ENCODE results near the gene DYNC2I2. TPM values are rescaled to one million over a fixed set of nuclear protein-coding genes. Genes with fewer than 3 reads are reported as not detected.
"Not testable (repeated sequence)": the region's sequence is repeated elsewhere in the genome, so short reads cannot be mapped to it uniquely, and the experiment has no call there.

The DYNC2I2 gene
- total RNA-seq, 1 donor from 2014 or later = 31.8 TPM

DNA sequence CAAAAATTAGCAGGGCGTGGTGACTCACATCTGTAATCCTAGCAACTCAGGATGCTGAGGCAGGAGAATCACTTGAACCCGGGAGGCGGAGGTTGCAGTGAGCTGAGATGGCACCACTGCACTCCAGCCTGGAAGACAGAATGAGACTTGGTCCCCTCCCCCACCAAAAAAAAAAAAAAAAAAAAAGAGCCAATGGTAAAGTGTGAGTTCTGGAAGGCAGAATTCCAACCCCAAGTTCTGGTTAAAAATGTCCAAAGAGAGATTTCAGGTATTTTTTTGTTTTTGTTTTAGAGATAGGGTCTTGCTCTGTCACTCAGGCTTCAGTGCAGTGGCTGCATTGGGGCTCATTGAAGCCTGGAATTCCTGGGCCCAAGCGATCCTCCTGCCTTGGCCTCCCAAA, 30.8 kb upstream of the DYNC2I2 start:
- Histone ChIP-seq H3K4me3 (ENCODE audit: low read length in 3 of 3) (no peak overlapping the region), H3K27me3 (ENCODE audit: control insufficient read depth in 3 of 3, insufficient read depth in 3 of 3, low read length in 3 of 3) (peaks cover 0 to 12% (median 5%) of the 10 kb centered on the region in 3 donors), H3K27ac (ENCODE audit: low read depth, low read length) (no peak overlapping the region), H3K9me3 (ENCODE audit: control insufficient read depth in 3 of 3, low read length in 3 of 3) (no peaks in the 10 kb centered on the region), H3K36me3 (ENCODE audit: control insufficient read depth in 3 of 3, insufficient read depth in 3 of 3, low read length in 3 of 3) (peaks cover 0 to 10% (median 9%) of the 10 kb centered on the region in 3 donors), H3K9ac (ENCODE audit: low read depth in 1 of 3, low read length in 3 of 3) (no peak overlapping the region), H3K4me1 (ENCODE audit: control insufficient read depth in 3 of 3, insufficient read depth in 3 of 3, low read length in 3 of 3) (peaks cover 16 to 25% (median 22%) of the 10 kb centered on the region in 3 donors)

DNA sequence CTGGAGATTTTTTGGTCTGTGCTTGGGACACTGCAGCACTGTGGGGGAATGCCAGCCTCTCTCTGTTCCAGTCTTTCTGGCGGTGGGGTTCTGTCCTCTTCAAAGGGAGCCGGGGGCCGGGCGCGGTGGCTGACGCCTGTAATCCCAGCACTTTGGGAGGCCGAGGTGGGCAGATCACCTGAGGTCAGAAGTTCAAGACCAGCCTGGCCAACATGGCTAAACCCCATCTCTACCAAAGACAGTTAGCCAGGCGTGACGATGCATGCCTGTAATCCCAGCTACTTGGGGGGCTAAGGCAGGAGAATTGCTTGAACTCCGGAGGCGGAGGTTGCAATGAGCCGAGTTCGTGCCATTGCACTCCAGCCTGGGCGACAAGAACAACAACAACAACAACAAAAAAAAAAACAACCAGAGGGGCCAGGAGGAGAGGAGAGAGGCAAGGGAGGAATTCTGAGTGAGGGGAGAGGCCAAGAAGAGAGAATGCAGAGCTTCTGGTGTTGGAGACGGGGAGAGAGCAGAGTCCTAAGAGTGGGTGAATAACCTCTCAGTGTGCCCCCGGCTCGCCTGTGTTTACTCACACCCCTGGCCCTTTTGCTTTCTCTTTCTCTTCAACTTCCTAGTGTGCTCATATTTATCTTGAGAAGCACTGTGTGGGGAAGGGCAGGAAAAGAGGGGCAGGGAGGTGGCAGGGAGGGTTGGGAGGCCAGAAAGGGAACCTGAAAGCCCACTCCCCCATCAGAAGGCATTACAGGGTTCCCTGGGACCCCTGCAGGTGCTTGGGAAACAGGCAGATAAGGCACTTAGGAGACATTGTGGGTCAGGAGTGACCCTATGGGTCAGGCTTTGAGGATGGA, 29.2 kb upstream of the DYNC2I2 start:
- Histone ChIP-seq H3K4me3 (ENCODE audit: low read length in 3 of 3) (no peak overlapping the region), H3K27me3 (ENCODE audit: control insufficient read depth in 3 of 3, insufficient read depth in 3 of 3, low read length in 3 of 3) (peaks cover 0 to 12% (median 5%) of the 10 kb centered on the region in 3 donors), H3K27ac (ENCODE audit: low read depth, low read length) (no peak overlapping the region), H3K36me3 (ENCODE audit: control insufficient read depth in 3 of 3, insufficient read depth in 3 of 3, low read length in 3 of 3) (no peaks in the 10 kb centered on the region), H3K9me3 (ENCODE audit: control insufficient read depth in 3 of 3, low read length in 3 of 3) (no peaks in the 10 kb centered on the region), H3K9ac (ENCODE audit: low read depth in 1 of 3, low read length in 3 of 3) (peak overlapping the region in 1 of 3 donors; percentile 38), H3K4me1 (ENCODE audit: control insufficient read depth in 3 of 3, insufficient read depth in 3 of 3, low read length in 3 of 3) (peaks cover 16 to 23% (median 18%) of the 10 kb centered on the region in 3 donors)

DNA sequence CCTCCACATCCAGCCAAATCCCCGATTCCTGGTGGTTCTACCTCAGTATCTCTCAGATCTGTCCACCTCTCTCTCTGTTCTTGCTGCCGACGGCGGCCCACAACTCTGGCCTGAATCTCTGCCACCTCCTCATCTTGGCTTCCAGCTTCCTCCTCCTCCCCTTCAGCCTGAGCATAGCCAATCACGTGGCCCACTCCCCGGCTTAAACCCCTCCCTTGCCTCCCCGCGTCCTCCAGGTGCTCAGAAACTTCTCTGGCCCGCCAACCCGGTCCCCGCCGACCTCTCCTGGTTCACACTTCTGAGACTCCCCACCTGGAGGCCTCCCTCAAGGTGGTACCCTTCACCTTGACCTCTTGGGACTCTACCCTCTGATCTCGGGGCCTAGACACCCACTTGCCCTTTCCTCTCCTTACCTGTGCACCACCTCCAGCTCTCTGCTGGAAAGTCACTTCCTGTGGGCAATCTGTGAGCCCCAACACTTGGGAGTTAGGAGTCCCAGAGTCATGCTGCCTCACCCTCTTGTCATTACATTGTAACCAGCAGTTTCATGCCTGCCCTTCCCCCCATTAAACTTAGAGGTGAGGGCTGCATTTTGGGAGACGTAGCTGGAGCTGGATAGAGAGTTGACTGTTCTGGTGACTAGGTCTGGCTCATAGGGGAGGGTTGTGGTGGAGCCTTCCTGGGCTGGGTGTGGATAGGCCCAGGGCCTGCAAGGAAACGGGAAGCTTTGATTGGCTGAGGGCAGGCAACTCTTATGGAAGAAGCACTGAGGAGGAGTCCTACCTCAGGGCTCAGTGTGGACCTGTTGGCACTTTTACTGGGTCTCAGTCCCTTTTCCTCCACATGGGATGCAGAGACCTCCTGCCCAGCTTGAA, 27.9 kb upstream of the DYNC2I2 start:
- no peaks in the 10 kb centered on the region for H3K36me3 ChIP-seq (ENCODE audit: control insufficient read depth in 3 of 3, insufficient read depth in 3 of 3, low read length in 3 of 3)
- peaks cover 8 to 15% (median 10%) of the 10 kb centered on the region in 3 donors for H3K4me1 ChIP-seq (ENCODE audit: control insufficient read depth in 3 of 3, insufficient read depth in 3 of 3, low read length in 3 of 3)
- H3K4me3 ChIP-seq (ENCODE audit: low read length in 3 of 3) = peak overlapping the region; percentile 61 to 75 (median 63)
- H3K9me3 ChIP-seq (ENCODE audit: control insufficient read depth in 3 of 3, low read length in 3 of 3) = no peaks in the 10 kb centered on the region
- peak overlapping the region; percentile 37 for H3K27ac ChIP-seq (ENCODE audit: low read depth, low read length)
- H3K27me3 ChIP-seq (ENCODE audit: control insufficient read depth in 3 of 3, insufficient read depth in 3 of 3, low read length in 3 of 3) = peaks cover 0 to 12% (median 5%) of the 10 kb centered on the region in 3 donors
- H3K9ac ChIP-seq (ENCODE audit: low read depth in 1 of 3, low read length in 3 of 3) = peak overlapping the region; percentile 29 to 70 (median 68)

DNA sequence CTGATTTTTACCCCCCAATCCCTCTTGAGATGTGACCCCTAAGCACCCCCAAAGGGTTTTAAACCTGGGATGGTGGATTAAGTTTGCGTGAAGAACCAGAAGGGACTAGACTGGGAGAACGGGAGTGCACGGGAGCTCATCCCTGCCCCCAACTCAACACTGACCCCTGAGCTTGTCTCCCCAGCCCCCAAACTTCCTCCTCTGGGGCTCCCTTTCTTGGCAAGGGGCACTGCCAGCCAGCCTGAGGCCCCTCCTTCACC, 27.3 kb upstream of the DYNC2I2 start:
- Histone ChIP-seq H3K9ac (ENCODE audit: low read depth in 1 of 3, low read length in 3 of 3) (peak overlapping the region; percentile 29 to 70 (median 68)), H3K36me3 (ENCODE audit: control insufficient read depth in 3 of 3, insufficient read depth in 3 of 3, low read length in 3 of 3) (no peaks in the 10 kb centered on the region), H3K9me3 (ENCODE audit: control insufficient read depth in 3 of 3, low read length in 3 of 3) (no peaks in the 10 kb centered on the region), H3K27me3 (ENCODE audit: control insufficient read depth in 3 of 3, insufficient read depth in 3 of 3, low read length in 3 of 3) (peaks cover 0 to 12% (median 5%) of the 10 kb centered on the region in 3 donors), H3K4me1 (ENCODE audit: control insufficient read depth in 3 of 3, insufficient read depth in 3 of 3, low read length in 3 of 3) (peaks cover 8 to 15% (median 10%) of the 10 kb centered on the region in 3 donors), H3K4me3 (ENCODE audit: low read length in 3 of 3) (peak overlapping the region; percentile 61 to 75 (median 63)), H3K27ac (ENCODE audit: low read depth, low read length) (peak overlapping the region; percentile 37)

DNA sequence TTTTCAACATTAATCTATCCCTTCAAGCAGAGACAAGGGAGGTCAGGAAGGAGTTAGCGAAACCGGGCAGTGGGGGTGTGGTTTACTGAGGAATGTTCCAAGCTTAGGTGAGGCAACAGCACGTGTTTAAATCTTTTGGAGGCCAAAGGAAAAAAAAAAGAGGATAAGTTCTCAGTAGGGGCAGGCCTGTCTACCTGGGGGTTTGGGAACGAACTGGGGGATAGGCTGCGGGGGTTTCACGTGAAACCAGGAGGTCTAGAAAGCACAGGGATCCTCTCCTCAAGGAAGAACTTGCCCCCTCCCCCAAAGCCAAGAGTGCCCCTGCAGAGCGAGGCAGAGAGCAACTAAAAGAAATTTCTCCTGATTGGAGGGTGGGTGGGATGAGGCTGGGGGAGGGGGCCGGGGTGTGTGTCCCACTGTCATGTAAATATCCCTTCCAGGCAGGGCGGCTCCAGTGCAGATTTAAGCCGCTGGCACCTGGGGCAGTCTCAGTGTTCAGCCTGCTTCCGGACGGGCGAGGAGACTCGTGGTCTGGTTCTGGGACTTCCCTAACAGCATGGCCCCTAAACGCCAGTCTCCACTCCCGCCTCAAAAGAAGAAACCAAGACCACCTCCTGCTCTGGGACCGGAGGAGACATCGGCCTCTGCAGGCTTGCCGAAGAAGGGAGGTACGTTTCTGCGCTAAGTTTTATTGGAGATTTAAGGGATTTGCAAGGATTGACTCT, 26.9 kb upstream of the DYNC2I2 start:
- H3K4me1 ChIP-seq (ENCODE audit: control insufficient read depth in 3 of 3, insufficient read depth in 3 of 3, low read length in 3 of 3) = peaks cover 8 to 15% (median 9%) of the 10 kb centered on the region in 3 donors
- H3K9ac ChIP-seq (ENCODE audit: low read depth in 1 of 3, low read length in 3 of 3) = peak overlapping the region; percentile 29 to 70 (median 68)
- peaks cover 0 to 12% (median 5%) of the 10 kb centered on the region in 3 donors for H3K27me3 ChIP-seq (ENCODE audit: control insufficient read depth in 3 of 3, insufficient read depth in 3 of 3, low read length in 3 of 3)
- peak overlapping the region; percentile 37 for H3K27ac ChIP-seq (ENCODE audit: low read depth, low read length)
- peak overlapping the region; percentile 61 to 75 (median 63) for H3K4me3 ChIP-seq (ENCODE audit: low read length in 3 of 3)
- H3K36me3 ChIP-seq (ENCODE audit: control insufficient read depth in 3 of 3, insufficient read depth in 3 of 3, low read length in 3 of 3) = no peaks in the 10 kb centered on the region
- no peaks in the 10 kb centered on the region for H3K9me3 ChIP-seq (ENCODE audit: control insufficient read depth in 3 of 3, low read length in 3 of 3)

DNA sequence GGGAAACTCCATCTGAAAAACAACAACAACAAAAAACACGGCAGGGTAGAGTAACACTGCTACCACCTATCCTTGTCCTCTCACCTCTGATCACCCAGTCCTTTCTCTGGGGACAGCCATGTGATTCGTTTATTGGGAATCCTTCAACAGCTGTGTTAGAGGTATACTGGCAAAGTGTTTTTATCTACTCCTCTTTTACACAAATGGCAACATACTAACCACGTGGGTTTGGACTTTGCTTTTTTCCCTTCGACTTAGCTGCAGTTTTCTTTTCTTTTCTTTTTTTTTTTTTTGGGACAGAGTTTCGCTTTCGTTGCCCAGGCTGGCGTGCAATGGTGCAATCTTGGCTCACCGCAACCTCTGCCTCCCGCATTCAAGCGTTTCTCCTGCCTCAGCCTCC, 21.1 kb upstream of the DYNC2I2 start:
- Histone ChIP-seq H3K4me3 (ENCODE audit: low read length in 3 of 3) (no peak overlapping the region), H3K36me3 (ENCODE audit: control insufficient read depth in 3 of 3, insufficient read depth in 3 of 3, low read length in 3 of 3) (no peaks in the 10 kb centered on the region), H3K9ac (ENCODE audit: low read depth in 1 of 3, low read length in 3 of 3) (no peak overlapping the region), H3K9me3 (ENCODE audit: control insufficient read depth in 3 of 3, low read length in 3 of 3) (no peaks in the 10 kb centered on the region), H3K4me1 (ENCODE audit: control insufficient read depth in 3 of 3, insufficient read depth in 3 of 3, low read length in 3 of 3) (no peaks in the 10 kb centered on the region), H3K27ac (ENCODE audit: low read depth, low read length) (no peak overlapping the region), H3K27me3 (ENCODE audit: control insufficient read depth in 3 of 3, insufficient read depth in 3 of 3, low read length in 3 of 3) (no peaks in the 10 kb centered on the region)

DNA sequence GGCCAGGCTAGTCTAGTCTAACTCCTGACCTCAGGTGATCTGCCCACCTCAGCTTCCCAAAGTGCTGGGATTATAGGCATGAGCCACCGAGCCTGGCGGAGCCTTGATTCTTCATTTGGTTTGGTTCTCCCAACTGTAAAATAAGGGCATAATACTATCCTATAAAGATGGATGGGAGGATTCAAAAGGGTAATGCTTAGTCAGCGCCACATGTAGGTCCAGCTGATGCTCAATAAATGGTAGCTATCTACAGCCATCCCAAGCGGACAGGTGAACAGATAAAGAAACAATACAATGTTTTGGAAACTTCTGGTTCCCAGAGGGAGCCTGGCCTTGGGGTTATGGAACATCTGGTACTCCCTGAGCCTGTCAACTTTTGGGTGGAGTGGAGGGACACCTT, 18.7 kb upstream of the DYNC2I2 start:
- Histone ChIP-seq H3K36me3 (ENCODE audit: control insufficient read depth in 3 of 3, insufficient read depth in 3 of 3, low read length in 3 of 3) (no peaks in the 10 kb centered on the region), H3K27me3 (ENCODE audit: control insufficient read depth in 3 of 3, insufficient read depth in 3 of 3, low read length in 3 of 3) (no peaks in the 10 kb centered on the region)

DNA sequence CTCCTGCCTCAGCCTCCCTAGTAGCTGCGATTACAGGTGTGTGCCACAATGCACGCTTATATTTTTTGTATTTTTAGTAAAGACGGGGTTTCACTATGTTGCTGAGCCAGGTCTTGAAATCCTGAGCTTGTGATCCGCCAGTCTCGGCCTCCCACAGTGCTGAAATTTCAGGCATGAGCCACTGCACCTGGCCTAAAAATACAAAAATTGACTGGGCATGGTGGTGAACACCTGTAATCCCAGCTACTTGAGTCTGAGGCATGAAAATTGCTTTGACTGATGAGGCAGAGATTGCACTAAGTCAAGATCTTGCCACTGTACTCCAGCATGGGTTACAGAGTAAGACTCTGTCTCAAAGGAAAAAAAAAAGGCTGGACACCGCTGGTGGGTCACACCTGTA, 13.1 kb upstream of the DYNC2I2 start:
- Histone ChIP-seq H3K4me1 (ENCODE audit: control insufficient read depth in 3 of 3, insufficient read depth in 3 of 3, low read length in 3 of 3) (no peaks in the 10 kb centered on the region), H3K27ac (ENCODE audit: low read depth, low read length) (no peak overlapping the region), H3K4me3 (ENCODE audit: low read length in 3 of 3) (no peak overlapping the region), H3K9me3 (ENCODE audit: control insufficient read depth in 3 of 3, low read length in 3 of 3) (no peaks in the 10 kb centered on the region), H3K9ac (ENCODE audit: low read depth in 1 of 3, low read length in 3 of 3) (no peak overlapping the region), H3K36me3 (ENCODE audit: control insufficient read depth in 3 of 3, insufficient read depth in 3 of 3, low read length in 3 of 3) (no peaks in the 10 kb centered on the region), H3K27me3 (ENCODE audit: control insufficient read depth in 3 of 3, insufficient read depth in 3 of 3, low read length in 3 of 3) (no peaks in the 10 kb centered on the region)

More for the DNA sequence above, 18.7 kb upstream of the DYNC2I2 start:
- H3K4me3 ChIP-seq (ENCODE audit: low read length in 3 of 3) = no peak overlapping the region
- H3K27ac ChIP-seq (ENCODE audit: low read depth, low read length) = no peak overlapping the region
- no peaks in the 10 kb centered on the region for H3K4me1 ChIP-seq (ENCODE audit: control insufficient read depth in 3 of 3, insufficient read depth in 3 of 3, low read length in 3 of 3)
- H3K9ac ChIP-seq (ENCODE audit: low read depth in 1 of 3, low read length in 3 of 3) = no peak overlapping the region
- H3K9me3 ChIP-seq (ENCODE audit: control insufficient read depth in 3 of 3, low read length in 3 of 3) = no peaks in the 10 kb centered on the region

DNA sequence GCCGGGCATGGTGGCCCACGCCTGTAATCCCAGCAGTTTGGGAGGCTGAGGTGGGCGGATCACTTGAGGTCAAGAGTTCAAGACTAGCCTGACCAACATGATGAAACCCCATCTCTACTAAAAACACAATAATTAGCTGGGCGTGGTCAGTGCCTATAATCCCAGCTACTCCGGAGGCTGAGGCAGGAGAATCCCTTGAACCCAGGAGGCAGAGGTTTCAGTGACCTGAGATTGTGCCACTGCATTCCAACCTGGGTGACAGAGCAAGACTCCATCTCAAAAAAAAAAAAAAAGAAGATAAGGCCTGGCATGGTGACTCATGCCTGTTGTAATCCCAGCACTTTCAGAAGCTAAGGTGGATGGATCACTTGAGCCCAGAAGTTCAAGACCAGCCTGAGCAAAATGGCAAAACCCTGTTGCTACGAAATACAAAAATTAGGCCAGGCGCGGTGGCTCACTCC, 9.9 kb upstream of the DYNC2I2 start:
- not testable (repeated sequence) for H3K9ac ChIP-seq (ENCODE audit: low read depth in 1 of 3, low read length in 3 of 3); H3K4me1 ChIP-seq (ENCODE audit: control insufficient read depth in 3 of 3, insufficient read depth in 3 of 3, low read length in 3 of 3); H3K27ac ChIP-seq (ENCODE audit: low read depth, low read length); H3K27me3 ChIP-seq (ENCODE audit: control insufficient read depth in 3 of 3, insufficient read depth in 3 of 3, low read length in 3 of 3); H3K4me3 ChIP-seq (ENCODE audit: low read length in 3 of 3); H3K9me3 ChIP-seq (ENCODE audit: control insufficient read depth in 3 of 3, low read length in 3 of 3); H3K36me3 ChIP-seq (ENCODE audit: control insufficient read depth in 3 of 3, insufficient read depth in 3 of 3, low read length in 3 of 3)
